GM12892 (cell line): ENCODE data around the gene SMYD3.
"Not testable (repeated sequence)": the region's sequence is repeated elsewhere in the genome, so short reads cannot be mapped to it uniquely, and the experiment has no call there.

Source experiments
- DNase-seq: peaks from one replicate; pipeline ENCODE4 v3.0.0; 2011; ENCODE audit not compliant: insufficient read length
- FAIRE-seq: peaks from 2 replicates; lab custom pipeline; 2011; peaks lifted over from hg19 to GRCh38; lab: Jason Lieb, UNC
- POLR2A ChIP-seq: IDR thresholded peaks from 2 replicates; pipeline ENCODE4 v1.6.1; 2011; ENCODE audit warnings: low read depth, low read length, control low read depth
- POLR2AphosphoS5 ChIP-seq: IDR thresholded peaks from 2 replicates; pipeline ENCODE4 v1.6.1; 2011; ENCODE audit warnings: low read depth, low read length, control low read depth
- TAF1 ChIP-seq: IDR thresholded peaks from 2 replicates; pipeline ENCODE4 v1.6.1; 2011; ENCODE audit warnings: low read depth, mild to moderate bottlenecking, control low read depth, low read length, borderline replicate concordance

The SMYD3 gene

GRCh38 chr1:246335151-246335550 is 171.9 kb downstream of the SMYD3 start:
- FAIRE-seq = no peak
- DNase-seq = no peak
- TF ChIP-seq POLR2A = no peak
- TF ChIP-seq TAF1 = no peak
- no peak for TF ChIP-seq POLR2AphosphoS5

- TF ChIP-seq POLR2A = no peak
- TF ChIP-seq TAF1 = no peak
- TF ChIP-seq POLR2AphosphoS5 = no peak
- DNase-seq (no peak), FAIRE-seq (no peak)
Measured at GRCh38 chr1:246333855-246334254, 173.2 kb downstream of the SMYD3 start.

DNA sequence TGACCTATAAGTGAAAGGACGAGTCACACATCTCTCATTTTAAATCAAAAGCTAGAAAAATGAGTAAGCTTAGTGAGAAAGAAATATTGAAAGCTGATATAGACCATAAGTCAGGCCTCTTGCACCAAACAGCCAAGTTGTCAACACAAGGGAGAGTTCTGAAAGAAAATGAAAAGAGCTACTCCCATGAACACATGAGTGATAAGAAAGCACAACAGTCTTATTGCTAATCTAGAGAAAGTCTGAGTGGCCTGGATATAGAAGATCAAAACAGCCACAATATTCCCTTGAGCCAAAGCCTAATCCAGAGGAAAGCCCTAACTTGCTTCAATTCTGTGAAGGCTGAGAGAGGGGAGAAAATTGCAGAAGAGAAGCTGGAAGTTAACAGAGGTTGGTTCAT is 175.0 kb downstream of the SMYD3 start:
- FAIRE-seq (no peak), DNase-seq (no peak)
- TF ChIP-seq POLR2A (no peak), POLR2AphosphoS5 (no peak), TAF1 (no peak)

DNA sequence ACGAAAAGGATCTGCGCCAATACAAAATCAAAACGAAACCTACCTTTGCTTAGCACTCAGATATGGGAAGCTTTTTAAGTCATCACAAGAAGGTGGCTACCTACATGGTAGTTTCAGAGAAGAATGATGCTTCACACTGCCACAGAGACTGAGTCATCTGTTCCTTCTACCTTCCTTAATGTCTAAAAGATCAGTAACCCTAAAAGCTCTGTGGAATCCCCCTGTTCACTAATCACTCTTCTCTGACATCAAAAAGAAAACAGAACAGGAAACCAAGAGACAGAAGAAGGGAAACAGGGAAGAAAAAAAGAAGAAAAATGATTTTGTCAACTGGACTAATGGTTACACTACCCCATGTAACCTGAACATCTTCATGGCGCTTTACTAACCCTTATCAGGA is 177.2 kb downstream of the SMYD3 start:
- DNase-seq (peak; percentile 29), FAIRE-seq (peak; percentile 88)
- TF ChIP-seq POLR2AphosphoS5 (no peak), POLR2A (no peak), TAF1 (no peak)

GRCh38 chr1:246329292-246329691 is 177.8 kb downstream of the SMYD3 start:
- not testable (repeated sequence) for DNase-seq, FAIRE-seq

- no peak for TF ChIP-seq POLR2AphosphoS5
- no peak for TF ChIP-seq TAF1
- no peak for TF ChIP-seq POLR2A
- FAIRE-seq (no peak), DNase-seq (no peak)
Measured at GRCh38 chr1:246324711-246325110, 182.4 kb downstream of the SMYD3 start.

DNA sequence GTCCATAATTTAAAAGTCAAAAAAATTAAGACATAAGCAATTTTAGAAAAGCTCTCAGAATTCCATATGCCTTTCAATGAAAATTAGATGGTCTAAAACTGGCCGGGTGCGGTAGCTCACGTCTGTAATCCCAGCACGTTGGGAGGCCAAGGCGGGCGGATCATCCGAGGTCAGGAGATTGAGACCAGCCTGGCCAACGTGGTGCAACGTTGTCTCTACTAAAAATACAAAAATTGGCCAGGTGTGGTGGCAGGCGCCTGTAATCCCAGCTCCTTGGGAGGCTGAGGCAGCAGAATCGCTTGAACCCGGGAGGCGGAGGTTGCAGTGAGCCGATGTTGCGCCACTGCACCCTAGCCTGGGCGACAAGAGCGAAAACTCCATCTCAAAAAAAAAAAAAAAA is 183.0 kb downstream of the SMYD3 start:
- not testable (repeated sequence) for DNase-seq, FAIRE-seq

- no peak for TF ChIP-seq POLR2AphosphoS5
- no peak for TF ChIP-seq POLR2A
- TF ChIP-seq TAF1 = no peak
- DNase-seq (no peak), FAIRE-seq (no peak)
Measured at GRCh38 chr1:246320286-246320685, 186.8 kb downstream of the SMYD3 start.

GRCh38 chr1:246319083-246319714 is 187.9 kb downstream of the SMYD3 start:
- no peak for DNase-seq
- TF ChIP-seq POLR2AphosphoS5 (no peak), TAF1 (no peak), POLR2A (no peak)
- no peak for FAIRE-seq

DNA sequence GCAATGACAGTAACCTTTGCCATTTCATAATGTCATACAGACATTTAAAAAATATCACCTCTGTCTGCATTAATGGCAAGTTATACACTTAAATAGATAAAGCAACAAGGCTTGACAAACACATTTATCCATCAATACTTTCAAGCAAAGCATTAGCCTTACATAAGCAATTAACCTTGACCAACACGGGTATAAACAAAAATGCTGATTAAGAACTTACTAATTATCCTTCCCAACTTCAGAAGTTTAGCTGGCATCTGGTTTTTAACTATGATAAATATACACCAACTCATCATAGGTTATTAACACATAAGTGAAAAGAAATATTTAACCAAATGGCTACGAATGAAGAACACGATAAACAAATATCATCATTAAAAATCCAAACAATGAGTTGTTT is 188.5 kb downstream of the SMYD3 start:
- FAIRE-seq = no peak

GRCh38 chr1:246318036-246318359 is 189.1 kb downstream of the SMYD3 start:
- FAIRE-seq (no peak), DNase-seq (no peak)
- no peak for TF ChIP-seq TAF1
- TF ChIP-seq POLR2AphosphoS5 = no peak
- no peak for TF ChIP-seq POLR2A

More for the DNA sequence above, 188.5 kb downstream of the SMYD3 start:
- no peak for DNase-seq
- TF ChIP-seq POLR2A (no peak), POLR2AphosphoS5 (no peak), TAF1 (no peak)

DNA sequence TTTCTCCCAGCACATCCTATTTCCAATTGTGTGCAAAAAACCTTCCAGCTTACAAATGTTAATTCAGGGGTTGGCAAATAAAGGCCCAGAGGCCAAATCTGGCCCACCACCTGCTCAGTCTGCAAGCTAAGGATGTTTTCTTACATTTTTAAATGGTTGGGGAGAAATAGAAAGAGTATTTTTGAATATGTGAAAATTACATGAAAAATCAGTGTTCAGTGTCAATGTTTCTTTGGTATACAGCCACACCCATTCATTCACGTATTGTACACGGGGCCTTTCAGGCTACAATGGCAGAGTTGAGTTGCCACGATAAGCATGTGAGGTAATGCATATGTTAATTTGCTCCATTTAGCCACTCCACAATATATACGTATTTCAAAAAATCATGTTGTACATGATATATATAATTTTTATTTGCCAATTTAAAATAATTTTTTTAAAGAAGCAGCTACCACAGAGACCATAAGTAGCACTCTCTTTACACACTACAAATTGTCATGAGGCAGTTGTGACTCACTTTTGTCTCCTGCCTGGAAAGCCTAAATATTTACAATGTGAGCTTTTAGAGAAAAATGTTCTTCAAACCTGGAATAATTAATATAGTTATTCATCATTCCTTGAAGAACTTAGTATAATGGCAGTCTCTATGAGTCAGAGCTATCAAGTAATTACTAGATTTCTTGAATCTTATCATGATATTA is 189.6 kb downstream of the SMYD3 start:
- FAIRE-seq (no peak), DNase-seq (no peak)
- no peak for TF ChIP-seq TAF1
- no peak for TF ChIP-seq POLR2AphosphoS5
- no peak for TF ChIP-seq POLR2A
